ENCODE measurements around the gene ANKRD13B. TPM values are rescaled to one million over a fixed set of nuclear protein-coding genes. Genes with fewer than 3 reads are reported as not detected.

Gene ANKRD13B
- total RNA-seq, 6 experiments from 2014 or later: 1.9 to 4.3 (median 3.0) TPM

DNA sequence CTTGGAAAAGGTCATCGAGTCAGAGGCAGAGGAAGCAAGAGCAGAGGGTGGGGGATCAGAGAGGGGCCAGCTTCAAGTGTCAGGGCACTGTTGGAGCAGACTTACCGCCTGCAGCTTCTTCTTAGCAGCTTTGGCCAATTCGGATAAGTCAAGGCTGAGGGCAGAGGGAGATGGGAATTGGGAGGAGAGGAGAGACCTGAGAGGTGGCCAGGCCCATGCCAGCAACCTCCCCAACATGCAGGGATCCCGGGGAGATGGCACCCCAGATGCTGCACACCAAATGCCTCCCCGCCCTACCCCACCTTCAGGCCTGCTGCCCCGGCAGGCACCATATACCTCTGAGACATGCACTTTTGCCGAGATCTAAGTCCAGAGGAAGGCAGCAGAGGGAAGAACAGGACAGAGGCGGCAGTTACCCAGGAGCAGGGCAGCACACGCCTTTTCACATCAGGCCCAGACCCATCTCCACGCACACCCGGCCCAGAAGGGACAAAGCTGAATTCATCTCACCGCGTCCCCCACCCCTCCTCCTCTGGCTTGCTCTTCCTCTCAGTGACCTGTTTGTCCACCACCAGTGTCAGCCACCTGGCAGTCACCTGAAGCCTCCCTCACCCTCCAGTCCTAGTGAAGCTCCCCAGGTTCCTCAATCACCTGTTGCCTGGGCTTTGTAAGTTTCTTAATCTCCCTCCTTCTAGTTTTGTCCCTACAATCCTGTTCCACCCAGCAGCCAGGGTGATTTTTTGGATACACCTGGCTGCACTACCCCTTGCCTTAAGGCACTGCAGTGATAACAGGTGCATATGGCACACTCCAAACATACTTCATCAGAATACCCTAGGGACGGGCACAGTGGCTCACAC is 14.1 kb upstream of the ANKRD13B start:
- Mint-ChIP-seq H3K36me3 (ENCODE audit: low read depth) (peaks cover 5% of the 10 kb centered on the region), H3K4me3 (no peak overlapping the region), H3K27me3 (ENCODE audit: insufficient read depth) (no peaks in the 10 kb centered on the region), H3K27ac (no peak overlapping the region), H3K9me3 (no peaks in the 10 kb centered on the region), H3K4me1 (ENCODE audit: low read depth) (peaks cover 7% of the 10 kb centered on the region)
- no peak for DNase-seq
- TF ChIP-seq, protein P1, sequence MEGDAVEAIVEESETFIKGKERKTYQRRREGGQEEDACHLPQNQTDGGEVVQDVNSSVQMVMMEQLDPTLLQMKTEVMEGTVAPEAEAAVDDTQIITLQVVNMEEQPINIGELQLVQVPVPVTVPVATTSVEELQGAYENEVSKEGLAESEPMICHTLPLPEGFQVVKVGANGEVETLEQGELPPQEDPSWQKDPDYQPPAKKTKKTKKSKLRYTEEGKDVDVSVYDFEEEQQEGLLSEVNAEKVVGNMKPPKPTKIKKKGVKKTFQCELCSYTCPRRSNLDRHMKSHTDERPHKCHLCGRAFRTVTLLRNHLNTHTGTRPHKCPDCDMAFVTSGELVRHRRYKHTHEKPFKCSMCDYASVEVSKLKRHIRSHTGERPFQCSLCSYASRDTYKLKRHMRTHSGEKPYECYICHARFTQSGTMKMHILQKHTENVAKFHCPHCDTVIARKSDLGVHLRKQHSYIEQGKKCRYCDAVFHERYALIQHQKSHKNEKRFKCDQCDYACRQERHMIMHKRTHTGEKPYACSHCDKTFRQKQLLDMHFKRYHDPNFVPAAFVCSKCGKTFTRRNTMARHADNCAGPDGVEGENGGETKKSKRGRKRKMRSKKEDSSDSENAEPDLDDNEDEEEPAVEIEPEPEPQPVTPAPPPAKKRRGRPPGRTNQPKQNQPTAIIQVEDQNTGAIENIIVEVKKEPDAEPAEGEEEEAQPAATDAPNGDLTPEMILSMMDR (IDR thresholded peaks at IDR 0.05): no peak

DNA sequence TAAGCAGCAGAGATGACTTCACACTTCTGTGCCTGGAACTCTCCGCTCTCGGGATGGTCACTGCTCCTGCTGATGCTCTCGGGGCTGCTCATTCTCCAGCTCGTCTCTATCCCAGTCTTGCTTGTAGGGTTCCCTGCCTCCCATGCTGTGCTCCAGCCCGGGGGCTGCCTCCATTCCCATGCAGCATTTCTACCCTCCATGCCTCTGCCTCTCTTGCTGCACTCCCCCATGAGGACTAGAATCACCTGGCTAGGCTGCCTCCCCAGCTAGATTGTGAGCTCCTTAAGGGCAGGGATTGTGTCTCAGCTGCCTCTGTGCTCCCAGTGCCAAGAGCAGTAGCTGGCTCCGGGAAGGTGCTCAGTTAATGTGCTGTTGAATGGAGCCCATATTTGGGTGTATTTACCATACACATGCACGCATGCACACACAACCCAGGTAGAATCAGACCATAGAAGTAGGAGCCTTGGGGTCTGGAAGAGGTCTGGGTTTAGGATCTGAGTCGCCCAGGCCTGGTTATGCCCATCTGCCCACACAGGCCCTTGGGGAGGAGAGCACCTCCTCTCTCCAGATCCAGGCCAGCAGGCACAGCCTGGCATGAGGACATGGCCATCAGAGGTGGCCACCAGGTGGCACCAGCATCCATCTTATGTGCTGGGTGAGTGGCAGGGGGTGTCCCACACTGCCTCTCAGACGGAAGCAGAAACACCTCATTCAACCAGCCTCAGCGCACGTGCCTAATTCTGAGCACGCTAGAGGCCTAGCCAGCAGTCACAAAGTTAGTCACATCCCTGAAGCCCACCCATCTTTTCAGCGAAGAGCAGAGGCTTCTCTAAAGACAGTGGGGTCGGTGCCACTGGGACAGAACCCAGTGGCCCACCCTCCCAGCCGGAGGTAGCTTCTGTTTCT is 12.8 kb upstream of the ANKRD13B start:
- Mint-ChIP-seq H3K9me3 (no peaks in the 10 kb centered on the region), H3K27me3 (ENCODE audit: insufficient read depth) (no peaks in the 10 kb centered on the region), H3K27ac (peak overlapping the region; percentile 76), H3K36me3 (ENCODE audit: low read depth) (peaks cover 5% of the 10 kb centered on the region), H3K4me1 (ENCODE audit: low read depth) (peaks cover 16% of the 10 kb centered on the region), H3K4me3 (no peak overlapping the region)
- peak; percentile 76 for DNase-seq
- TF ChIP-seq, protein P1 (IDR thresholded peaks at IDR 0.05): peak; percentile 97

DNA sequence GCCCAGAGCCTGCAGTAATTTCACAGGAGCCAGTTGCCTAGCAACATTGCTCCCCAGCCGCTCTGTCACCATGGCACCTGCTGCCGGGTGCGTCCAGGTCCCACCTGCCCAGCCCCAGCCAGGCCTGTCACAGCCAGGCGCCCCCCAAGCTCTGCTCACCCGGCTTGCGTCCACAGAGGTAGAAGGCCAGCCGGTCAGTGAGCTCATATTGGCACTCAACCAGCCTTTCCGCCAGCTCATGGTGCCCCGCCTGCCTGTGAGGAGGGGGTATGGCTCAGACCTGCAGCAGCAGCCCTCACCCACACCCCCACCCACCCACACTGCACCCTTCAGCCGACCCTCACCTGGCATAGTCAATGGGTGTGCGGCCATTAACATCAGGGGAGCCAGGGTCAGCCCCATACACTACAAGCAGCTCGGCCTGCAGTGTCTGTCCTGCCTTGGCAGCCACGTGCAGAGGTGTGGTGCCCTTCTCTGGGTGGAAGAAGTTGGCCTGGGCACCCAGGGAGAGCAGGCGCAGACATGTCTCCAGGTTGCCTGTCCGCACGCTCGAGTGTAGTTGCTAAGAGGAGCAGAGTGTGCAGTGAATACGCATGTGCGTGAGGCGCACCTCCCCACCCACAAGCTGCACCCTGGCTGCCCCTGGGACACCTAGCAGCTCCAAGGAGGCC is 11.2 kb upstream of the ANKRD13B start:
- no peak for DNase-seq
- H3K27ac Mint-ChIP-seq: no peak overlapping the region
- H3K27me3 Mint-ChIP-seq (ENCODE audit: insufficient read depth): no peaks in the 10 kb centered on the region
- peaks cover 5% of the 10 kb centered on the region for H3K36me3 Mint-ChIP-seq (ENCODE audit: low read depth)
- H3K4me3 Mint-ChIP-seq: no peak overlapping the region
- peaks cover 21% of the 10 kb centered on the region for H3K4me1 Mint-ChIP-seq (ENCODE audit: low read depth)
- no peaks in the 10 kb centered on the region for H3K9me3 Mint-ChIP-seq
- TF ChIP-seq, protein P1 (IDR thresholded peaks at IDR 0.05): no peak

DNA sequence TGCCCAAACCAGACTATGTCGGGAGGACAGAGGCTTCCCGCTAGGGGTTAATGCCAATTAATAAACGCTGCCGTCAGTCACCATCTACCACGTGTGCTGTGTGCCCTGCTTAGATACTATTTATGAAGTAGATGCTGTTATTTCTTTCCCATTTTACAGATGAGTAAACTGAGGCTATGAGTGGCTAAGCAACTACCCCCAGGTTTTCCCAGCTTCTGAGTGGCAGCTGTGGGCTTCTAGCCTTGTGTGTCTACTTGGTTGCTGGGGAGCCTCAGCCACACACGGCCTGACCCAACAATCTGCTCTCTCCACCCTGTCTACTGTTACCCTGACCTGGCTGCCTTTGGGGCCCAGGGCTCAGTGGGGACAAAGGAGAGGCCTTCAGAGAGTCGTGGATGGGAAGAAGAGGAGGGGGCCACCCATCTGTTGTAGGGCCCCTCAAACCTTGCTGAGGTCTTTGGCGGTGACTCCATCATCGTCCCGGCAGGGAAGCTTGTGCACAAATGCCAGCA is 10.6 kb upstream of the ANKRD13B start:
- Mint-ChIP-seq H3K27ac (no peak overlapping the region), H3K4me1 (ENCODE audit: low read depth) (peaks cover 23% of the 10 kb centered on the region), H3K9me3 (no peaks in the 10 kb centered on the region), H3K27me3 (ENCODE audit: insufficient read depth) (no peaks in the 10 kb centered on the region), H3K36me3 (ENCODE audit: low read depth) (peaks cover 5% of the 10 kb centered on the region), H3K4me3 (no peak overlapping the region)
- TF ChIP-seq, protein P1 (IDR thresholded peaks at IDR 0.05): no peak
- DNase-seq: no peak

DNA sequence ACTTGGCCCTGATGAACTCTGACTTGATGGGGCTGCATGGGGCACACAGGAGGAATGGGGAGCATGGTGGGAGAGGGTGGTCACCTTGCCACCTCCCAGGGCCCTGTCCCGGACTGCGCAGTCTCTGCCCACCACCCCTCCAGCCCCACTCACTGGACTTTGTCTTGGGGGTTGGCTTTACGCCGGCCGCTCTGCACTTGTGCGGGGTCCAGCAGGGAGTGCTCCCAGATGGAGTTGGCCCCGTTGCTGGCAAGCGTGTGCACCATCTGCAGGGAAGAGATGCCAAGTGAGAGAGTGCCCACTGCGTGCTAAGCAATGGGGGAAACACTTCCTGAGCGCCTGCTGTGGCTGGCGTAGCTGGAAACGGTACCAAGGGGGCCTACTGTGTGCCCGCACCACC is 10.2 kb upstream of the ANKRD13B start:
- Mint-ChIP-seq H3K9me3 (no peaks in the 10 kb centered on the region), H3K27ac (no peak overlapping the region), H3K36me3 (ENCODE audit: low read depth) (peaks cover 5% of the 10 kb centered on the region), H3K4me1 (ENCODE audit: low read depth) (peaks cover 28% of the 10 kb centered on the region), H3K4me3 (no peak overlapping the region), H3K27me3 (ENCODE audit: insufficient read depth) (no peaks in the 10 kb centered on the region)
- TF ChIP-seq, protein P1 (IDR thresholded peaks at IDR 0.05): no peak
- no peak for DNase-seq
